Activated CD8-positive, alpha-beta memory T cell treated with anti-CD3 and anti-CD28 coated beads, Interleukin-2, amount 50 U/mL, for 24 hours (primary cell): ENCODE results near the gene KIF6.

Source experiments
- DNase-seq: peaks from one replicate; pipeline ENCODE4 v3.0.0-alpha.2; 2020; ENCODE audit errors: extremely low read depth

KIF6 gene

GRCh38 chr6:39347906-39348585, 377.2 kb downstream of the KIF6 start:
- peak; percentile 27 for DNase-seq

GRCh38 chr6:39347206-39347605, 378.0 kb downstream of the KIF6 start:
- no peak for DNase-seq

- no peak for DNase-seq
Measured at GRCh38 chr6:39344821-39345280, 380.4 kb downstream of the KIF6 start.

- no peak for DNase-seq
Measured at GRCh38 chr6:39343396-39343870, 381.8 kb downstream of the KIF6 start.

- no peak for DNase-seq
Measured at GRCh38 chr6:39342692-39343395, 382.4 kb downstream of the KIF6 start.

GRCh38 chr6:39341937-39342336, 383.3 kb downstream of the KIF6 start:
- DNase-seq: no peak

GRCh38 chr6:39341352-39341751, 383.9 kb downstream of the KIF6 start:
- DNase-seq: no peak

GRCh38 chr6:39339868-39340550, 385.2 kb downstream of the KIF6 start:
- no peak for DNase-seq

- no peak for DNase-seq
Measured at GRCh38 chr6:39339096-39339867, 385.9 kb downstream of the KIF6 start.

- DNase-seq: no peak
Measured at GRCh38 chr6:39338397-39338796, 386.8 kb downstream of the KIF6 start.

GRCh38 chr6:39335780-39336545, 389.2 kb downstream of the KIF6 start:
- no peak for DNase-seq

GRCh38 chr6:39333644-39334438, 391.4 kb downstream of the KIF6 start:
- no peak for DNase-seq

GRCh38 chr6:39330476-39330875, 394.7 kb downstream of the KIF6 start:
- DNase-seq: no peak

- no peak for DNase-seq
Measured at GRCh38 chr6:39330057-39330456, 395.2 kb downstream of the KIF6 start.

GRCh38 chr6:39328066-39328465, 397.1 kb downstream of the KIF6 start:
- no peak for DNase-seq

GRCh38 chr6:39327507-39327906, 397.7 kb downstream of the KIF6 start:
- no peak for DNase-seq

GRCh38 chr6:39322306-39322850, 402.8 kb downstream of the KIF6 start, which contains the start of gene KCNK16:
Gene KCNK16 (minus strand): TSS chr6:39322702. CDS start chr6:39322540, 162 bp downstream.
- DNase-seq: no peak

- DNase-seq: no peak
Measured at GRCh38 chr6:39321761-39322160, 403.4 kb downstream of the KIF6 start.

GRCh38 chr6:39320363-39320984, 404.7 kb downstream of the KIF6 start:
- DNase-seq: no peak
